ENCODE data around the gene LAMA5.

Gene LAMA5

GRCh38 chr20:62322492-62323041, 44.5 kb downstream of the LAMA5 start:
- DNase-seq, result no peak
- intact Hi-C loops (cut with DNase I), result no loop called here

- intact Hi-C loops (cut with DNase I), result no loop called here
- DNase-seq, result no peak
Measured at GRCh38 chr20:62321975-62322374, 45.1 kb downstream of the LAMA5 start.

DNA sequence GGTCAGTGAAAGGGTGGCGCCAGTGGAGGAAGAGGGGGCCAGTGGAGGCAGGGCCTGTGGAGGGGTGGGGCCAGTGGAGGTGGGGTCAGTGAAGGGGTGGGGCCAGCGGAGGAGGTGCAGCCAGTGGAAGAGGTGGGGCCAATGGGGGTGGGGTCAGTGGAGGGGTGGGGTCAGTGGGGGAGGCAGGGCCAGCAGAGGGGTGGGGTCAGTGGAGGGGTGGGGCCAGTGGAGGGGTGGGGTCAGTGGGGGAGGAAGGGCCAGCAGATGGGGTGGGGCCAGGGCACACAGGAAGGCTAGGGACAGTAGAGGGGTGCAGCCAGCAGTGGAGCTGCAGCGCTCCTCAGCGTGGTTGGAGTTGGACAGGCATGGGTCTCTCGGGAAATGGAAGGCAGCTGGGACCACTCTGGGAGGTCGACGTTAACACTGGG, 45.6 kb downstream of the LAMA5 start:
- no peak for DNase-seq
- intact Hi-C loops (cut with DNase I), result no loop called here

DNA sequence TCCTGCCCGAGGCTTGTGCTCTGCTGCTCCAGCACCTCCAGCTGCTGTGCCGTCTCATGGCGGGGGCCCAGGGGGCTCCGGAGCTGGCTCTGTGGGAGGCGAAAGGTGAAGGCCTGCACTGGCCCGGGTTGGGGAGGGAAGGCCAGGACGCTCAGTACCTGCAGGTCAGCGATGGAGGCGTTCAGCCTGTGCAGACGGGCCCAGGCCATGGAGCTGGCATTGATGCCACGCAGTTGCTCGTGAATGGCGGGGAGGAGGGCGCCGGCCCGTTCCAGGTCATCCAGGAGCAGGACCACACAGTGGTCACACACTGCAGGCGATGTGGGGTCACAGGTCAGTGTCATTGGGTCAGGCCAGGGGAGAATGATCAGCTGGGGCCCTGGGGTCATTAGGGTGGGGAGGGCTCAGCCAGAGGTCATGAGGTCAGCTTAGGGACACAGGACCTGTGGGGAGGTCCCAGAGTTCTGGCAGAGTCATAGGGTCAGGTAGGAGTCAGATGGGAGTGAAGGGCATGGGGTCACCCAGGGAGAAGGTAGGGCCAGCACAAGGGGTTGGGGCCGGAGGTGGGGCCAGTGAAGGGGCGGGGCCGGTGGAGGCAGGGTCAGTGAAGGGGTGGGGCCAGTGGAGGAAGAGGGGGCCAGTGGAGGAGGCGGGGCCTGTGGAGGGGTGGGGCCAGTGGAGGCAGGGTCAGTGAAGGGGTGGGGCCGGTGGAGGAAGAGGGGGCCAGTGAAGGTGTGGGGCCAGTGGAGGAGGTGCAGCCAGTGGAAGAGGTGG, 46.3 kb downstream of the LAMA5 start:
- intact Hi-C loops (cut with DNase I), result no loop called here
- no peak for DNase-seq

GRCh38 chr20:62319346-62319909, 47.7 kb downstream of the LAMA5 start:
- intact Hi-C loops (cut with DNase I), result no loop called here
- no peak for DNase-seq

GRCh38 chr20:62318400-62319345, 48.4 kb downstream of the LAMA5 start:
- no peak for DNase-seq
- intact Hi-C loops (cut with DNase I), result no loop called here

DNA sequence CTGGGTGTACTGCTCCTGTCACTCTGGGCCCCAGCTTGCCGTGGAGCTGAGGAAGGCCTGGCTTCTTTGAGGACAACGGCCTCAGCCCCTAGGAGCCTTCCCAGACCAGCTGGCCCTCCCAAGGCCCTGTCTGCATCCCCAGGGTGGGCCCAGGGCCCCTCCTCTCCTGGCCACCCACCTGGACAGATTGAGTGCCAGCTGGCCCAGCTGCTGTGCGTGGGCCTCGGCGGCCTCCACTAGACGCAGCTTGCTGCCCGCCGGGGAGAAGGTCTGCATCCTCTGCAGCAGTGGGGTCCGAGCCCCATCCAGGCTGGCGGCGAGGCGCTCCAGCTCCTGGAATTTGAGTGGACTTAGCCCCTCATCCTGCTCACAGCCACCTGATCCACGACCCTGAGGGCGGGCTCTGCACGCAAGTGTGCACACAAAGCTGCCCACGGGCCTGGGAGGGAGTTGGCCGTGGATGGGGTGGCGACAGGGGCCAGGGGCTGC, 49.9 kb downstream of the LAMA5 start:
- intact Hi-C loops (cut with DNase I), result no loop called here
- no peak for DNase-seq

DNA sequence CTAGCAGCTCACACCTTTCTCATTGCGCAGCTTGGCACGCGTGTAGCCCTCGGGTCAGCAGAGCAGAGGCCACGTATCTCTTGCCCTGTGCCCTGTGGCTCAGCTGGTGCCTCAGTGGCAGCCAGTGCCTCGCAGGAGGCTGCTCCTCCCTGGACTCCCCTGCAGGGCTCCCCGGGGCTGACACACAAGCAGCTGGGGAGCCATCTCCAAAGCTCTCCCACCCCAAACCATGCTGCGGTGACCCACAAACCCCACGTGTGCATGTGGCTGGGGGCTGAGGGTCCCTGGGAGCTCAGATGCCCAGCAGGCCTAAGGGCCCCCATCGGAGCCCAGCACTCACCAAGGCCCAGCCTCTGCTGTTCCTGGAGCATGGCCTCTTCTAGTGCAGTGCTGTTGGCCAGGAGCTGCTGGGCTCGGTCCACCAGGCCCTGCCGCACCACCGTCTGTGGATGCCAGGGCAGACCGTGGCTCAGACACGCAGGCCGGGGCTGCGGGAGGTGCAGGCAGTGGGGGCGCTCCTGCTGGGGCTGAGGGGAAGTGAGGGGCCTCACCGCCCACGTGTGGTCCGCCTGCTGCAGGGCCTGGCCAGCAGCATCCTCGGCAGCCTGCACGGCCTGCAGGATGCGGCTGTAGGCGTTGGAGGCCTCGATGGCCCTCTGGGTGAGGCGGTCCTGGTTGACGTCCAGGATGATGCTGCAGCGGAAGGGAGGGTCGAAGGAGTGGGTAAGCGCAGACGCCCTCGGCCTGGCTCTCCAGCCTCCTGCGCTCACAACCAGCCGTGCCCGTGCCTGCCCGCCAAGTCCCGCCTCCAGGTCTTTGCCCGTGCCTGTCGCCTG, 50.6 kb downstream of the LAMA5 start:
- intact Hi-C loops (cut with DNase I), result no loop called here
- DNase-seq, result peak in 7 of 10 donors; percentile 34 to 92 (median 53)

GRCh38 chr20:62315773-62316172, 51.3 kb downstream of the LAMA5 start:
- intact Hi-C loops (cut with DNase I), result no loop called here
- DNase-seq, result no peak

GRCh38 chr20:62314711-62315302, 52.3 kb downstream of the LAMA5 start:
- no peak for DNase-seq
- intact Hi-C loops (cut with DNase I), result no loop called here

GRCh38 chr20:62314339-62314638, 52.8 kb downstream of the LAMA5 start:
- intact Hi-C loops (cut with DNase I), result no loop called here
- no peak for DNase-seq

DNA sequence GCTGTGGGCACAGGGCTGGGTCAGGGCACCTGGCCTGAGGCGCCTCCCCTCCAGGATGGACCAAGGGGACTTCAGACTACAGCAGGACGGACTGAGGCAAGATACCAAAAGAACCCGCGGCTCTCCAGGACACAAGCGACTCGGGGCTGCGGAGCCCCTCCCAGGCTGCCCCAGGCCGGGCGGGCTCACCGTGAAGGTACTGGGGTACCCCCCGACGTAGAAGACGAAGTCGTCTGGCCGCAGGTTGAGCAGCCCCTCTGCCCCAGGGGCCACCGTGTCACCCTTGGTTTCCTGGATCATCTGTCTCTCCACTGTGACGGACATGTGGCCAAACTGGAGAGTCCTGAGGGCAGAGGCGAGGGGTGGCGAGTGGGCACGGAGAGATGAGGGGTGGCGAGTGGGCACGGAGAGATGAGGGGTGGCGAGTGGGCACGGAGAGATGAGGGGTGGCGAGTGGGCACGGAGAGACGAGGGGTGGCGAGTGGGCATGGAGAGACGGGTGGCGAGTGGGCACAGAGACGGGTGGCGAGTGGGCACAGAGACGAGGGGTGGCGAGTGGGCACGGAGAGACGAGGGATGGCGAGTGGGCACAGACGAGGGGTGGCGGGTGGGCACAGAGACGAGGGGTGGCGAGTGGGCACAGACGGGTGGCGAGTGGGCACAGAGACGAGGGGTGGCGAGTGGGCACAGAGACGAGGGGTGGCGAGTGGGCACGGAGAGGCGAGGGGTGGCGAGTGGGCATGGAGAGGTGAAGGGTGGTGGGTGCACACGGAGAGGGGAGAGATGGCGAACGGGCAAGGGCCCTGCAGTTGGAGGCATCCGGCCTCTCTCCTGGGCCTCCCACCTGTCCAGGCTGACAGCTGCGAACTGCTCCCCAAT, 53.4 kb downstream of the LAMA5 start:
- no peak for DNase-seq
- intact Hi-C loops (cut with DNase I), result no loop called here

- no peak for DNase-seq
- intact Hi-C loops (cut with DNase I), result no loop called here
Measured at GRCh38 chr20:62313021-62313420, 54.1 kb downstream of the LAMA5 start.

DNA sequence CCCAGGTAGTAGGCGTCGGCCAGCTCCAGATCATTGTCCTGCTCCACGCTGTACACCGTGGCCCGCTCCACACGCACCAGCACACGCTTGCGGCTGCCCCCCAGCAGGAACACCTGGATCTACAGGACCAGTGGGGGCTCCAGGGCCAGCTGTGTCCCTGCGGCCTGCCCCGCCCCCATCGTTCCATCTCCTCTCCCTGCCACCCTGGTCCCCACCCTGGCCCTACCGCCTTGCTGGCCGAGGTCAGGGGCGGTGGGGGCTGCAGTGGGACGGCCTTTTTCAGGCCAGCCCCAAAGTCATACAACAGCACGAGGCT, 54.5 kb downstream of the LAMA5 start:
- intact Hi-C loops (cut with DNase I), result no loop called here
- DNase-seq, result no peak

- DNase-seq, result no peak
- intact Hi-C loops (cut with DNase I), result no loop called here
Measured at GRCh38 chr20:62311832-62312661, 55.1 kb downstream of the LAMA5 start.

DNA sequence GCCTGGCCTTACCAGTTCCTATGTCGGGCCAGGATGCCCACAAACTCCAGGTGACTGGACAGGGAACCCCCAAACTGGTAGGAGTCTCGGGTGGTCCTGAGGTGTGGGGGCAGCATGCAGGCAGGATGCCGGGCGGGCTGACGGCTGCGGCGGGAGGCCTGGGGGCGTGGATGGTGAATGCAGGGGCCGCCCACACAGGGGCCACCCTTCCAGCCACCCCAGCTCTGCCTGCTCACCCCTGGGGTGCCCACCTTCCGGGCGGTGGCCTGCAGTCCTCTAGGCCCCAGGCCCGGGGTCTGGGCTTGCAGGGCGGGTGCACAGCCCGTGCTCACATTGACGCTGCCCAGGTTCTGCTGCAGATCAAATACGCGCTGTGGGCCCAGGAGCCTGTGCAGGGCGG, 56.0 kb downstream of the LAMA5 start:
- intact Hi-C loops (cut with DNase I), result no loop called here
- no peak for DNase-seq

DNA sequence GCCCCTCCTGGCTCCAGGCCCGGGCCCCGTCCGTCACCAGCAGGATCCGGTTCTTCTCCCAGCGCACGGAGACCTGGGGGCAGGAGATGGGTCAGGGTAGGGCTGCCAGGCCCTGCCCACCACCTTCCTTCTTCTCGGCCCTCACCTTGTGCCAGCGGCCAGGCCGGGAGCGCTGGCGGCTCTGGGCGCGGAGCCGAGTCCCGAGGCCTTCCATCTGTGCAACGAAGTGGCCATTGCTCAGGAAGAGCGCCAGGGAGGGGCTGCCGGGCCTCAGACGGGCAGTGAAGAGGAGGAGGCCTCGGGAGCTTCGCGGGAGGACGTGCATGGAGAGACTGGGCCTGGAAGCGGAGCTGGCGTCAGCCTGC, 56.4 kb downstream of the LAMA5 start:
- intact Hi-C loops (cut with DNase I), result no loop called here
- no peak for DNase-seq

All from posterior cingulate gyrus (tissue), 11 donors.